HG03442 (cell line): ENCODE results near the gene SIAH2.
A peak's percentile ranks its signal among the peaks of the same experiment; 100 is the strongest.

Source experiments
- ATAC-seq: cut with Tn5 transposase; IDR thresholded peaks from one replicate; pipeline ENCODE4 v1.9.1; 2021; ENCODE audit warnings: mild to moderate bottlenecking, moderate library complexity; ENCODE audit not compliant: unreplicated experiment

Gene SIAH2

DNA sequence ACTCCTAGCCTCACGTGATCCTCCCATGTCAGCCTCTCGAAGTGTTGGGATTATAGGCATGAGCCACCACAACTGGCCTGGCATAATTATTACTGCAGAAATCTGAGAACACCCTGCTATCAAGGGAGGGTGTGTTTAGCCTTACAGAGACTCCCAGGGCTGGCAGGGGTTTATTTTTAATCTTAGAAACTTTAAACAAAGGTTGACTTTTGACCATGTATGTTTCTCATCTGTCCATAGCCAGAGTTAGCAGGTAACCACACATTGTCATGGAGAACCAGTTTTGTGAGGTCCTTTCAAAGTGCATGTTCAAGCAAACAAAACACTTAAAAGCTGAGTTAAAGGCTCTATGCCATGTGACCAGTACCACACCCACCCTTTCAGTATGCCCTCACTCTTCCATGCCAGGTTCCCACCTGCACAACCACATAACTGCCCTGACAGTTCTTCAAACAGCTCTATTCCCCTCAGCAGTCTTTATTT, 11.1 kb downstream of the SIAH2 start:
- ATAC-seq = no peak

DNA sequence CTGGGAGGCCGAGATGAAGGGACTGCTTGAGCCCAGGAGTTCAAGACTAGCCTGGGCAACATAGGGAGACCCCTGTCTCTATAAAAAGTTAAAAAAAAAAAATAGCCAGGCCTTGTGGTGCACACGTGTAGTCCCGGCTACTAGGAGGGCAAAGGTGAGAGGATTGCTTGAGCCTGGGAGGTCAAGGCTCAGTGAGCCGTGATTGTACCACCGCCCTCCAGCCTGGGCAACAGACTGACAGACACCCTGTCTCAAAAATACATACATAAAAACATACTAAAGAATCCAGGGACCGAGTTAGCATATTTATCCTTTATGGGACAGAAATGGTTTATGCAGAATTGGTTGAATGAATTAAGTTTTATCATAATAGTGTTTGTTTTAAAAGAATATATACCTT, 13.7 kb downstream of the SIAH2 start:
- ATAC-seq = no peak

- no peak for ATAC-seq
Measured at GRCh38 chr3:150748684-150749047, 14.3 kb downstream of the SIAH2 start.

DNA sequence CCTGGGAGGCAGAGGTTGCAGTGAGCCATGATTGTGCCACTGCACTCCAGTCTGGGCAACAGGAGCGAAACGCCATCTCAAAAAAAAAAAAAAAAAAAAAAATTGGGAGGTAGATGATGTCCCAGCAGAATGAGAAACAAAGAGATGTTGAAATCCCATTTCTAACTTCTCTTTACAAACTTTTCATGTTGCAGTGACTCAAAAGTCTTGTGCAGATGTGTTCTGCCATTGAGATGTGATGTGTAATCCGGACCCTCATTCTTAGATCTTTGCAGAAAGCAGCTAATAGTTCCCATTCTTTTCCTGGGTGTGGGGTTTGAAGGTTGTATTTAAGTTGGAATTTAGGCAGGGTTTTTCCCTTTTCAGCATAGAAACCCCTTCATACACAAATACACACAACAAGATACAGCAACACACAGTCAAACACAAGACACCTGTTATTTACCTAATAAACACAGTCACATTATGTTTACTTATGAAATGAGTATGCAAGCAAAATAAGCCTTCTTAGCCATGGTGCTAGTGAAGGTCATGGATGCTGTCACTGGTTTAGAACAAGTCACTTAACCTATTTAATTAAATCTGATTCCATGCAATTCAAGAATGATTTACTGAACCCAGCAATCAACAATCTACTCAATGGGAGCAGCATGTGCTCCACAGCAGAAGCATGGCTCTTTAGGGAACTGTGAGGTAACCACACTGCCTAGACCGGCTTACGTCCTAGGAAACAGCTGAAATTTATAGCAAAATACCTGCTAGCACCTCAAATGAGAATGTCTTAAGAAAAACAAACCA, 14.9 kb downstream of the SIAH2 start:
- ATAC-seq = no peak

DNA sequence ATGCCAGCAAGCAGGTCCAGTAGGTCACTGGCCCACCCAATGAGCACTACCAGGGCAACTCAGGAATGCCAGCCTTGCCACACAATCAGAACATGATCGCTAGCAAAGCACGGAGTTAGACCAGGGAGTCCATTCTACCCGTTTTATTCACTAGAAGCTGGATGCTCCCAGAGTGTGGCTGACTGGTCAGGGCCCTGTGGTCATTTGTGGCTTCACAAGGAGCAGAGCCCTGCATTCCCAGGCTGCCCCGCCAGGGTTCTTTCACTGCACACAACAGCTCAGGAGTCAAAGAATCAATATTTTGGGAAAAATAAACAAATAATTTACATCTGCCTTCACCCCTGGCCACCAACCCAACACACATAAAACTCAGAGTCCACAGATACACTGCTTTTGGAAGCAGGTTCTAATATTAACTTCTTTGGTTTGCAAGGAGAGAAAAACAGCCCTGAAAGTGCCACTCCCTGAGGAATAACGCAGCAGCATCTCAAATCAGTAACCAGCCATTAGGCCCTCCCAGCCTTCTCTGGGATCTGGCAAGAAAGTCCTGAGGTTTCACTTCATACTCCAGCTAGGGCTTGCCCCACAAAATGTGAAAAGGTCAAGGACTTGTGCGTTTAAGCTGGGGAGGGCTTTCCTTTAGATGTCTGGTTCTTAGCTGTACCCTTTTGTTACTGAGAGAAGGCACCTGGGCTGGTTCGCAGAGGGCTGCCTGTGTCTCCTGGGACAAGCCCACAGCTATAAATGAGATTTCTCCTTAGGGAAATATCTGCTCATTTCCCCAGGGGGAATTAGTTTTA, 16.0 kb downstream of the SIAH2 start:
- ATAC-seq = no peak

DNA sequence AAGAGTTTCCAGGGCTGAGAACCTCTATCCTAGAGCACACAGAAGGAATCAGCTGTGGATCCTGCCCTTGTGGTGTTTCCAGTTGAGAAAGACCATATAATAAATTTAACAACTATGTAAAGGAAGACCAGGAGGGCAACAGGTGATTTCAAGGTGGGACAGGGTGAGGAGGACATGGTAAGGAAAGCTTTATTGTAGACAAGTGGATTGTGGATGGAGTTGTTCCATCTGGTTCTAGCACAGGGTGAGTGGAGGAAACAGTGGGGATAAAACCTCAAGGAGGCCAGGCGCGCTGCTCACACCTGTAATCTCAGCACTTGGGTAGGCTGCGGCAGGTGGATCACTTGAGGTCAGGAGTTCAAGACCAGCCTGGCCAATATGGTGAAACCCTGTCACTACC, 17.1 kb downstream of the SIAH2 start:
- ATAC-seq = no peak

DNA sequence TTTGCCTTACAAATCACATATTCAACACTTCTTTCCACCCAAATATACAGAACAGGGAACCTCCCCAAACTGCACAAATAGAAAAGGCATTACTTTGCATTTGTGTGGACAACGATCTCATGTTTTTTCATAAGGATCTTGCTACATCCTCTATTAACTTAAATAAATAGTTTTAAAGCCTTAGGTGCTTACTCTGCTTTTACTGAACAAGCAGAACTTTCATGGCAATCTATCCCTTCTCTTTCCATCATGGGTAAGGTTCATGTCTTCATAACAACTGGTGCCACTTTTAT, 18.1 kb downstream of the SIAH2 start:
- no peak for ATAC-seq

DNA sequence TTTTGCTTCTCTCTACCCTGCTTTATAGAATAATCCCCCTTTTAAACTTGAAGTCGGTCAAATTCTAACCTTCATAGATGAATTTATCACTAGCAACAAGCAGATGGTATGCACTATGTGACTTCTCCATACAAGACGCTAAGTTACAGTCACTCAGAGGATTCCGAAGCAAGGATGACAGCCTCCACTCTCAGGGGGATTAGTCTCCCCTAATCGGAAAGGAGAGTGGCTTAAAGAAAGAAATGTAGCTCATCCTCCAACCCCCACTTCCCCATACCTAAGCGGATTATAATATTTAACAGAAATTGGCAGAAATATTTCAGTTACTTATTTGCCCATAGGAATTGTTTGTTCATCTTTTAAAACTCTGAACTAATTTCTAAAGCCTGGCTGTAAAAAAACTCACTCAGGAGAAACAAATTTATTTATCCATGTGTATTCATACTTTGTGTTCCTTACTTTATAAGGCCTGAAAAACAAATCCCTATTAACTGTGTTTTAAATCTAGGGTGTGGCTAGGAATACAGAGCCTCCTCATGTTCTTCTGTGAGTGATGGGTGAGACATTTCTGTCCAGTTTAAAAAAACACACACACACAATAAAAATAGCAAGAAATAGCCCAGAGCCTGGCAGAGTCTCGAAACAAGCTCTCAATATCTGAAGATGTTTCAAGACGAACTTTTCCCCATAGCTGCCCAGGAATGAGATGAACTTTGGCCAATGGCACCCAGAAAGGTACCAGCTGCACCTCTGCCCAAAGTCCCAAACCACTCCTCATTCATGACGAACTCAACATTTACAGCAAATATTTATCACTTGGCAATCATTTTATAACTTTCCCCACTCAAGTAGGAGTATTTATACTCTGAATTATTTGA, 18.7 kb downstream of the SIAH2 start:
- no peak for ATAC-seq

- ATAC-seq = no peak
Measured at GRCh38 chr3:150743508-150743907, 19.5 kb downstream of the SIAH2 start.

DNA sequence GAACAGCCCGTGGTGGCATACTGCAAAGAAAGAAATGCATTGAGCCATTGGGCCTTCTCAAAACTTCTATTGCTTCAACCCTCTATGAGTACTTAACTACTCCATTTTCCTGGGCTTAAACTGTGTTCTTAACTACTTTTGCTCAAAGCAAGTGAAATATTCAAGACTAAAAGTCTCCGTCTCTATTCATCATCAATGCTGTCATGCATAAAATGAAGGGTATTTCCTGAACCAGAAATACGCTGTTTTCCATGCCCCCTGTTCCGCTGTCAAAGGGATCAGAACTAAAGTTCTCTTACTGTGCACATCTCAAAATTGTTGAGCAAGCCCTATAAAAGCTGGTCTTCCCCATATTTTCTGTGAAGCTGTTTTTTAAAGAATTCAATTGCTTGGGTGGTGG, 20.3 kb downstream of the SIAH2 start:
- no peak for ATAC-seq

DNA sequence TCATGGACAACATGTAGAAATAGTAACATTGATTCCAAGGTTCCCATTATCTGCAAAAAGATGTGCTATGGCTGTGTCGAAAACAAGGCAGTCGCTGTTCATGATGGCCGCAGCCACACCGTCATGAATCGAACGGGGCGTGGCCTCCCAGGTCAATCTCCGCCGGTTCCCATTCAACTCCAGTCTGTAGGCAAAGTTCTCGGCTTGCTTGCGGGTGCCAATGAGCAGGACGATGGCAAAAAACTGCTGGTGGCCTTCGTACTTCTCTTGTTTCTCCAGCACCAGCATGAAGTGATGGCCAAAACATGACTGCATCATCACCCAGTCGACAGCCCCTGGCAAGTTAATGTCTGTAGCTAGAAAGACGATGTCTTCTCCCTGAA, 20.8 kb downstream of the SIAH2 start:
- no peak for ATAC-seq

- ATAC-seq = no peak
Measured at GRCh38 chr3:150741497-150742140, 21.4 kb downstream of the SIAH2 start.

DNA sequence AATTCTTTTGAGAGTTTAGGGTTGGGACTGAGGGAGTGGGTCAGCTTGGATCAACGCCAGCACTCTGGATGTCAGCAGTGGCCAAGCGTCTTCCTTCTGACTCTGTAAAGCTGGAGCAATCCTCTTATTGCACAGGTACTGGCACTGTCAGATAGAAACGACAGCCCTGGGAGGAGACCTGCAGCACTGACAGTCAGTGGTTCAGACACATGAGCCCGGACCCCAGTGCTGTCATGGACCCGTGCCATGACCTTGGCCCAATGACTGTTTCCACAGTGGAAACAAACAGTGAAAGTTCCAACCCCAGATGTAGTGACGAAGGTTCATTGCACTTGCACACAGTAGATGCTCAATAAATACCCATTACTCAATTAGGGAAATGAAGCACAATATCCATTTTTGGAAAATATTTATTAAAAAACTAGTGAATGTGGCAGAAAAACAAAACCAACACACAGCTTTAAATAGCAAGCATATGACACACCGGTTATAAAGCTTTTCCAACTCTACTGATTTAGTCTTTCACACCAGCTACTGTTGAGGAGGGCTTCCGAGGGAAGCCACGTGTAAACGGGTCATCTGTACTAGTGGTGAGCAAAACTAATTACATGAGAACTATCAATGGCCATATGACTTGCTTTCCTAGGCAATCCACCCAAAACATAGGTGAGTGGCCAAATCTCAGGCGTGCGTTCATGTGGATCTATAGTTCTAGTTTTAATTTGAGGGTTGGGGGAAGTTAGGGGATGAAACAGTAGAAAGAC, 22.1 kb downstream of the SIAH2 start:
- no peak for ATAC-seq

GRCh38 chr3:150739877-150740645, 22.9 kb downstream of the SIAH2 start:
- no peak for ATAC-seq

DNA sequence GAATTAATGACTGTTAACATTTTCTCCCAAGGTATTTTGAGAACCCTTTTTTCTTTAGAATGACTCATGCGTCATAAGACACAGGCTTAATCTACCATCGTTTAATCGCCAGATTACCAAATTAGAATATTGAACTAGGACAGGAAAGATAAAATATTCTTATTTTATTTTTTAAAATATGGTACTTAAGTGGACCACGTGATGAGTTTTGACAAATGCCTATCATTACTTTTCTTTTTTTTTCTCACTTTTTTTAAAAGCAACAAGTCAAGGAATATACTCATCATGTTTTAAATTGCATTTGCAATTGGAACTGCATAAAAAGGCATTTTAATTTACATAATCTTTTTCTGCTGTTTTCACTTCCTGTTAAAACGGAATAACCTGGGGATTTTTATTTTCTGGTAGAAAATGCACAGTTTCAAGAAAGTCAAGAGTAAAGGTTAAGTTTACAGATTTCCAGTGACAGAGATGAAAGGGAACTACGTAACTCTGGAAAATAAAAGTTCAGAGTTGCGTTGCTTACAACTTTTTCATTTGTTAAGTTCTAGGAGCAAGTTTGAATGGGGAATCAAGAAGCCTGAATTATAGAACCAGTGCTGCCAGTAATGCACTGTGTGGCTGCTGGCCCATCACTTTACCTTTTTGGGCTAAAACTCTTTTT, 23.6 kb downstream of the SIAH2 start:
- ATAC-seq = no peak

GRCh38 chr3:150738688-150739087, 24.3 kb downstream of the SIAH2 start:
- ATAC-seq = no peak

- ATAC-seq = peak; percentile 69
Measured at GRCh38 chr3:150737874-150738679, 24.9 kb downstream of the SIAH2 start.
